ENCODE data around the gene B2M.

- TF ChIP-seq POLR2AphosphoS5 (IDR thresholded peaks at IDR 0.05; ENCODE audit: low read depth, low read length) (no peak), TAF1 (IDR thresholded peaks at IDR 0.05; ENCODE audit: borderline replicate concordance, insufficient read depth, low read length) (no peak), SIN3A (IDR thresholded peaks at IDR 0.05; ENCODE audit: borderline replicate concordance, insufficient read depth, low read length) (no peak)
- TF ChIP-seq, protein P1, sequence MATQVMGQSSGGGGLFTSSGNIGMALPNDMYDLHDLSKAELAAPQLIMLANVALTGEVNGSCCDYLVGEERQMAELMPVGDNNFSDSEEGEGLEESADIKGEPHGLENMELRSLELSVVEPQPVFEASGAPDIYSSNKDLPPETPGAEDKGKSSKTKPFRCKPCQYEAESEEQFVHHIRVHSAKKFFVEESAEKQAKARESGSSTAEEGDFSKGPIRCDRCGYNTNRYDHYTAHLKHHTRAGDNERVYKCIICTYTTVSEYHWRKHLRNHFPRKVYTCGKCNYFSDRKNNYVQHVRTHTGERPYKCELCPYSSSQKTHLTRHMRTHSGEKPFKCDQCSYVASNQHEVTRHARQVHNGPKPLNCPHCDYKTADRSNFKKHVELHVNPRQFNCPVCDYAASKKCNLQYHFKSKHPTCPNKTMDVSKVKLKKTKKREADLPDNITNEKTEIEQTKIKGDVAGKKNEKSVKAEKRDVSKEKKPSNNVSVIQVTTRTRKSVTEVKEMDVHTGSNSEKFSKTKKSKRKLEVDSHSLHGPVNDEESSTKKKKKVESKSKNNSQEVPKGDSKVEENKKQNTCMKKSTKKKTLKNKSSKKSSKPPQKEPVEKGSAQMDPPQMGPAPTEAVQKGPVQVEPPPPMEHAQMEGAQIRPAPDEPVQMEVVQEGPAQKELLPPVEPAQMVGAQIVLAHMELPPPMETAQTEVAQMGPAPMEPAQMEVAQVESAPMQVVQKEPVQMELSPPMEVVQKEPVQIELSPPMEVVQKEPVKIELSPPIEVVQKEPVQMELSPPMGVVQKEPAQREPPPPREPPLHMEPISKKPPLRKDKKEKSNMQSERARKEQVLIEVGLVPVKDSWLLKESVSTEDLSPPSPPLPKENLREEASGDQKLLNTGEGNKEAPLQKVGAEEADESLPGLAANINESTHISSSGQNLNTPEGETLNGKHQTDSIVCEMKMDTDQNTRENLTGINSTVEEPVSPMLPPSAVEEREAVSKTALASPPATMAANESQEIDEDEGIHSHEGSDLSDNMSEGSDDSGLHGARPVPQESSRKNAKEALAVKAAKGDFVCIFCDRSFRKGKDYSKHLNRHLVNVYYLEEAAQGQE (IDR thresholded peaks at IDR 0.05; ENCODE audit: insufficient read depth in 1 of 2, low read depth in 2 of 2, low read length in 2 of 2): no peak
Observed at GRCh38 chr15:44734839-44735481, 23.6 kb downstream of the B2M start.
